WTC11 (cell line): ENCODE measurements around the gene ERAP2.

Source experiments
- CREB1 ChIP-seq: sonication (generic); formaldehyde crosslinking; IDR thresholded peaks from 2 replicates; pipeline ENCODE4 v1.8.0; 2023; ENCODE audit warnings: mild to moderate bottlenecking, missing genetic modification reagents
- CTCF ChIP-seq: fragments of 200-600 bp; IDR thresholded peaks from 2 replicates; pipeline ENCODE4 v1.8.0; 2022; ENCODE audit warnings: antibody characterized with exemption
- FOXJ3 ChIP-seq: sonication (generic); formaldehyde crosslinking; IDR thresholded peaks from 2 replicates; pipeline ENCODE4 v1.9.0; 2021; ENCODE audit warnings: missing genetic modification reagents, mild to moderate bottlenecking, borderline replicate concordance
- FOXK1 ChIP-seq: sonication (generic); formaldehyde crosslinking; IDR thresholded peaks from 2 replicates; pipeline ENCODE4 v1.8.0; 2022; ENCODE audit warnings: mild to moderate bottlenecking, moderate library complexity, missing genetic modification reagents
- IRF2 ChIP-seq: sonication (generic); formaldehyde crosslinking; IDR thresholded peaks from 2 replicates; pipeline ENCODE4 v1.8.0; 2022; ENCODE audit warnings: low read depth, missing genetic modification reagents, borderline replicate concordance
- JUN ChIP-seq: sonication (generic); formaldehyde crosslinking; IDR thresholded peaks from 2 replicates; pipeline ENCODE4 v1.8.0; 2023; ENCODE audit warnings: mild to moderate bottlenecking, missing genetic modification reagents
- RELA ChIP-seq: sonication (generic); formaldehyde crosslinking; IDR thresholded peaks from 2 replicates; pipeline ENCODE4 v1.8.1; 2022; ENCODE audit warnings: missing genetic modification reagents, mild to moderate bottlenecking, borderline replicate concordance
- SP1 ChIP-seq: sonication (generic); formaldehyde crosslinking; conservative IDR thresholded peaks from 2 replicates; pipeline ENCODE4 v1.8.1; 2022; ENCODE audit warnings: missing genetic modification reagents
- ZNF263 ChIP-seq: sonication (generic); formaldehyde crosslinking; IDR thresholded peaks from 2 replicates; pipeline ENCODE4 v1.8.1; 2022; ENCODE audit warnings: low read depth, mild to moderate bottlenecking, moderate library complexity, missing genetic modification reagents
- ZNF512 ChIP-seq: sonication (generic); formaldehyde crosslinking; IDR thresholded peaks from 2 replicates; pipeline ENCODE4 v1.8.1; 2022; ENCODE audit warnings: missing genetic modification reagents, borderline replicate concordance
- TF ChIP-seq, protein P1 (sequence below): sonication (generic); formaldehyde crosslinking; IDR thresholded peaks from 2 replicates; pipeline ENCODE4 v1.8.1; 2022; ENCODE audit warnings: low read depth, mild to moderate bottlenecking, moderate library complexity, missing genetic modification reagents, borderline replicate concordance
- TF ChIP-seq, protein P2 (sequence below): sonication (generic); formaldehyde crosslinking; IDR thresholded peaks from 2 replicates; pipeline ENCODE4 v1.8.1; 2023; ENCODE audit warnings: mild to moderate bottlenecking, missing genetic modification reagents, moderate library complexity

DNA sequence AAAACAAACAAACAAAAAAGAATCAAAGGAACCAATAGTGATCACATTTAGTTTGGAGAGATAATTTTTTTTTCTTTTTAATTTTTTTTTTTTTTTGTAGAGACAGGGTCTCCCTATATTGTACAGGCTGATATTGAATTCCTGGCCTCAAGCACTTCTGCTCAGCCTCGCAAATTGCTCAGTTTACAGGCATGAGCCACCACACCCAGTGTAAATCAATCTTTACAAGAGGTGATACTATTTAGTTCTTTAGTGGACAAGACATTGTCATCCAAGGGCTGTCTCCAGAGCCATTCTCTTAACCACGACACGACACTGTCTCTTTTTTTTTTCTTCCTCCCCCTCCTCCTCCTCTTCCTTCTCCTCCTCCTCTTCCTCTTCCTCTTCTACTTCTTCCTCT is 29.6 kb downstream of the ERAP2 start:
- no peak for TF ChIP-seq ZNF512
- TF ChIP-seq CTCF: no peak
- TF ChIP-seq, protein P1, sequence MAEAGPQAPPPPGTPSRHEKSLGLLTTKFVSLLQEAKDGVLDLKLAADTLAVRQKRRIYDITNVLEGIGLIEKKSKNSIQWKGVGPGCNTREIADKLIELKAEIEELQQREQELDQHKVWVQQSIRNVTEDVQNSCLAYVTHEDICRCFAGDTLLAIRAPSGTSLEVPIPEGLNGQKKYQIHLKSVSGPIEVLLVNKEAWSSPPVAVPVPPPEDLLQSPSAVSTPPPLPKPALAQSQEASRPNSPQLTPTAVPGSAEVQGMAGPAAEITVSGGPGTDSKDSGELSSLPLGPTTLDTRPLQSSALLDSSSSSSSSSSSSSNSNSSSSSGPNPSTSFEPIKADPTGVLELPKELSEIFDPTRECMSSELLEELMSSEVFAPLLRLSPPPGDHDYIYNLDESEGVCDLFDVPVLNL (CRISPR knock-in tag): no peak
- no peak for TF ChIP-seq RELA (CRISPR knock-in tag)
- no peak for TF ChIP-seq IRF2
- TF ChIP-seq SP1 (CRISPR knock-in tag): no peak
- no peak for TF ChIP-seq FOXK1 (CRISPR knock-in tag)
- TF ChIP-seq FOXJ3: no peak
- TF ChIP-seq, protein P2, sequence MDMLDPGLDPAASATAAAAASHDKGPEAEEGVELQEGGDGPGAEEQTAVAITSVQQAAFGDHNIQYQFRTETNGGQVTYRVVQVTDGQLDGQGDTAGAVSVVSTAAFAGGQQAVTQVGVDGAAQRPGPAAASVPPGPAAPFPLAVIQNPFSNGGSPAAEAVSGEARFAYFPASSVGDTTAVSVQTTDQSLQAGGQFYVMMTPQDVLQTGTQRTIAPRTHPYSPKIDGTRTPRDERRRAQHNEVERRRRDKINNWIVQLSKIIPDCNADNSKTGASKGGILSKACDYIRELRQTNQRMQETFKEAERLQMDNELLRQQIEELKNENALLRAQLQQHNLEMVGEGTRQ: no peak
- TF ChIP-seq ZNF263: no peak
- no peak for TF ChIP-seq CREB1 (CRISPR knock-in tag)
- no peak for TF ChIP-seq JUN (CRISPR knock-in tag)
